ENCODE results near the gene VPS13D. TPM values are rescaled to one million over a fixed set of nuclear protein-coding genes. Genes with fewer than 3 reads are reported as not detected.
A peak's percentile ranks its signal among the peaks of the same experiment; 100 is the strongest.

Gene VPS13D
- total RNA-seq, 4 donors from 2014 or later: 94.4 to 472 (median 163) TPM

DNA sequence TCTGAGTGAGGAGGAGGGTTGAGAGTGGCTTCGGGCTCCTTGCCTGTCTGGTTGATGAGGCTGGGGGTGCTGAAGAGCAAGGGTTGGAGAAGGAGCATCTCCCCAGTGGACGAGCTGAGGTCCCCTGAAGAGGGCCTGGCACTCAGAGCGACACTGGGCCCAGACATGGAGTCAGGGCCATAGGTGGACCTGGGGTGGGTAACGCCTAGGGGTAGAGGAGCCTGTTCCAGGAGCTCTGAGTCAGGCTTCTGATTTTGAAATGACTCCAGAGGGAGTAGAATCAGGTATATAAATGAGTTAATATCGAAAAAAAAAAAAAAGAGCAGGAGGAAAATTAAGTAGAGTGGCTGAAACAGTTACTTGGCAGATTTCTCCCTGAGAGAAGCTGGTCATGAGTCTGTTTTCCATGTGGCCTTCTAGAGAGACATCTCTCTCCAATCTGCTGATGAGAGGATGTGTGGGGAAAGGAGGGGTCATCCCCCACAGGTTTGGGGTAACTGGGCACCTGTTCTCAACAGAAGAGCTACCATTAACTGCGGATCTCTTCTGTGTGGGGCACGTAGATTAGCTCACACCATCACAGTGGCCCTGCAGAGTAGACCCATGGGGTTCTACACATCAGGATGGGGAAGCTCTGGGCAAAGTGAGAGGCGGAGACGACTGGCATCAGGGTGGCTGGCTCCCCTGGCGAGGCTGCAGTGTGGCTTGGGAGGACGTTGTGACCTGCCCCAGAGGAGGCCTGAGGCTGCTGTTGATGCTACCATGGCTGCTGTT is 272.7 kb downstream of the VPS13D start:
- no peak for TF ChIP-seq POLR2AphosphoS5 (IDR thresholded peaks at IDR 0.05)
- TF ChIP-seq EP300 (IDR thresholded peaks at IDR 0.05): no peak
- TF ChIP-seq POLR2A (IDR thresholded peaks at IDR 0.05): no peak
- no peak for TF ChIP-seq CTCF (IDR thresholded peaks at IDR 0.05)
- peaks cover 56% of the 10 kb centered on the region for H3K36me3 ChIP-seq
- peaks cover 6% of the 10 kb centered on the region for H3K4me1 ChIP-seq
- peak in 1 of 2 donors; percentile 49 for DNase-seq (ENCODE audit: low spot score in 2 of 2)
- no peaks in the 10 kb centered on the region for H3K9me3 ChIP-seq
- no peak overlapping the region for H3K4me3 ChIP-seq
- WGBS: 81% methylated on average over 11 of the region's 11 CpGs
- no peak overlapping the region for H3K27ac ChIP-seq
- no peaks in the 10 kb centered on the region for H3K27me3 ChIP-seq

GRCh38 chr1:12503709-12504108 is 273.9 kb downstream of the VPS13D start:
- 87% methylated on average over 8 of the region's 8 CpGs for WGBS
- TF ChIP-seq POLR2A (IDR thresholded peaks at IDR 0.05): no peak
- TF ChIP-seq CTCF (IDR thresholded peaks at IDR 0.05): no peak
- TF ChIP-seq EP300 (IDR thresholded peaks at IDR 0.05): no peak
- TF ChIP-seq POLR2AphosphoS5 (IDR thresholded peaks at IDR 0.05): no peak
- H3K27ac ChIP-seq: no peak overlapping the region
- DNase-seq (ENCODE audit: low spot score in 2 of 2): peak in 1 of 2 donors; percentile 9
- H3K9me3 ChIP-seq: no peaks in the 10 kb centered on the region
- peaks cover 58% of the 10 kb centered on the region for H3K36me3 ChIP-seq
- peaks cover 6% of the 10 kb centered on the region for H3K4me1 ChIP-seq
- no peaks in the 10 kb centered on the region for H3K27me3 ChIP-seq
- no peak overlapping the region for H3K4me3 ChIP-seq

DNA sequence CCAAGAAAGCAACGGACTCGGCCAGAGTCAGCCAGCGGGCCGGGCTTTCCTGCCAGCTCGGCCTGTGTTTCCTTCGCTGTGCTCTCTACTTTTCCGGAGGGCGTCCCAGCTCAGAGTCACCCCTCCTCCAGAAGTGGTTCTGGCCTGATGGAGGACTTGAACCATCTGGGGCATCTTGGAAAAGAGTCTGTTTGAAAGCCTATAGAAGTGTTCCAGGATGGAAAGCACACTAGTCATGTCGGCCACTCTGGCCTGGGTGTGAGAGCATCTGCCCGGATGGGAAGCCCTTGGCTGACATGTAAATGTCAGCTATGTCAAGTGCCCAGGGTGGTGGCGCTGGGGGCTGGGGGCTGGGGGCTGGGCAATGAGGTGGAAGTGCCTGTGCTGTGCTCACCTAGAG is 274.8 kb downstream of the VPS13D start:
- H3K36me3 ChIP-seq: peaks cover 59% of the 10 kb centered on the region
- no peaks in the 10 kb centered on the region for H3K4me1 ChIP-seq
- H3K4me3 ChIP-seq: no peak overlapping the region
- H3K27me3 ChIP-seq: no peaks in the 10 kb centered on the region
- H3K9me3 ChIP-seq: no peaks in the 10 kb centered on the region
- 89% methylated on average over 10 of the region's 11 CpGs for WGBS
- no peak for TF ChIP-seq POLR2AphosphoS5 (IDR thresholded peaks at IDR 0.05)
- no peak for TF ChIP-seq EP300 (IDR thresholded peaks at IDR 0.05)
- no peak for TF ChIP-seq POLR2A (IDR thresholded peaks at IDR 0.05)
- no peak for TF ChIP-seq CTCF (IDR thresholded peaks at IDR 0.05)
- H3K27ac ChIP-seq: no peak overlapping the region
- DNase-seq (ENCODE audit: low spot score in 2 of 2): no peak

DNA sequence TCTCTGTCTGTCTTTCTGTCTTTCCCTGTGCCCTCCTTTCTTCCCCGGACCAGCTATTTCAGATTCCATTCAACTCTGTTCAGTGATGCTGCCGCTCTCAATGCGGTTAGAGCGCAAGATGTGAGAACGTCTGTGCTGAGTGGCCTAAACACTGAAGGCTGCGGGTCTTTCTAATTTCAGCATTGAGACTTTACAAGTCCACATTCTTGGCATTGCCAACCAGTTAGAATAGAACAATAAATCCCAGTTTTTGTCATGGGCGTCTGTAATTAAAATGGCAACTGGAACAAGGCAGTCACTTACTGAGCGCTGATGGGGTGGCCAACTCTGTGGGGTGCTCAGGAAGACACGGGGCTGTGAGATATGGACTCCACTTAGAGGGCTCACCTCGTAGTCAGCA is 275.4 kb downstream of the VPS13D start:
- no peaks in the 10 kb centered on the region for H3K27me3 ChIP-seq
- no peak for TF ChIP-seq POLR2A (IDR thresholded peaks at IDR 0.05)
- no peak for TF ChIP-seq POLR2AphosphoS5 (IDR thresholded peaks at IDR 0.05)
- TF ChIP-seq CTCF (IDR thresholded peaks at IDR 0.05): no peak
- no peak for TF ChIP-seq EP300 (IDR thresholded peaks at IDR 0.05)

DNA sequence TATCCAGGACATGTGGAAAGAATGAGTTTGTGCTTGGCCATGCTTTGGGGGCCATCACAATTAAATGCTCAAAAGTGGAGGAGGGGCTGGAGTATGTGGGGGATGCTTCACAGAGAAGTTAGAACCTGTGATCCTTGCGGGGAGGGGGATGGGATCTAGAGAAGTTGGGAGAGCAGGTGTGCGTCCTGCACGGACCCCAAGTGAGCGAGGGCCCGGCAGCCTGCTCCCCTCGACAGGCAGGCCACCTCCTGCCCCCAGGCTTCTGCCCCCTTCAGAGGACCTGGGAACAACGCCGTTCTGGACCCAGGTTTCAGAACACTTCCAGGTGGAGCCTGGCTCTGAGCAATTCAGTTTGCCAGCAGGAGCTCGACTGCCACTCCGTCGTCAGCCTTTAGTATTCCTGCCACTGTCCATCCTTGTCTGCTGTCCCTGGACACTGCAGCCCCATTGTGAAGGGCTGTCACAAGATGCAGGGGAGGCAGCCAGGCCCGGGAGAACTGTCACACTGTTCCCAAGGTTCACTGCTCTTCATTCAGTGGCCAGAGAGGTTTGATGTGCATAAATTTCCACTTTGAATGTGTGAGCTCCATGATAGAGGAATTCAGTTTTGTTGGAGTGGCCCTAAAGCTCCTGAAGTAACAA is 275.9 kb downstream of the VPS13D start:
- WGBS: 90% methylated on average over 4 of the region's 12 CpGs

More for the DNA sequence above, 275.4 kb downstream of the VPS13D start:
- 90% methylated on average over 10 of the region's 10 CpGs for WGBS
- Histone ChIP-seq H3K4me3 (no peak overlapping the region), H3K27ac (no peak overlapping the region), H3K9me3 (no peaks in the 10 kb centered on the region), H3K4me1 (no peaks in the 10 kb centered on the region), H3K36me3 (peaks cover 61% of the 10 kb centered on the region)
- no peak for DNase-seq (ENCODE audit: low spot score in 2 of 2)

More for the DNA sequence above, 275.9 kb downstream of the VPS13D start:
- H3K9me3 ChIP-seq: no peaks in the 10 kb centered on the region
- no peak for TF ChIP-seq EP300 (IDR thresholded peaks at IDR 0.05)
- no peak for TF ChIP-seq POLR2AphosphoS5 (IDR thresholded peaks at IDR 0.05)
- no peak for TF ChIP-seq CTCF (IDR thresholded peaks at IDR 0.05)
- no peak for TF ChIP-seq POLR2A (IDR thresholded peaks at IDR 0.05)
- H3K4me3 ChIP-seq: no peak overlapping the region
- peak in 1 of 2 donors; percentile 18 for DNase-seq (ENCODE audit: low spot score in 2 of 2)
- H3K27ac ChIP-seq: no peak overlapping the region
- H3K27me3 ChIP-seq: no peaks in the 10 kb centered on the region
- peaks cover 61% of the 10 kb centered on the region for H3K36me3 ChIP-seq
- no peaks in the 10 kb centered on the region for H3K4me1 ChIP-seq
